Activated CD4-positive, alpha-beta T cell treated with anti-CD3 and anti-CD28 coated beads, Interleukin-2, amount 10 ng/mL, durations not matched to agents 24 days and 14 days (primary cell): Measurements from ENCODE around the gene SPATA18. TPM values are rescaled to one million over a fixed set of nuclear protein-coding genes. Genes with fewer than 3 reads are reported as not detected.

Experiments
- DNase-seq: peaks from one replicate; pipeline ENCODE4 v3.0.0; 2022
- H3K27ac Mint-ChIP-seq: one replicate; pipeline ENCODE4 v1.8.0; 2022; ENCODE audit warnings: mild to moderate bottlenecking, mixed read lengths
- H3K27me3 Mint-ChIP-seq: one replicate; pipeline ENCODE4 v1.8.0; 2022; ENCODE audit warnings: mixed read lengths
- H3K36me3 Mint-ChIP-seq: one replicate; pipeline ENCODE4 v1.8.0; 2022; ENCODE audit warnings: low read depth, mild to moderate bottlenecking, mixed read lengths
- H3K4me1 Mint-ChIP-seq: one replicate; pipeline ENCODE4 v1.8.0; 2021; ENCODE audit warnings: mixed read lengths
- H3K4me3 Mint-ChIP-seq: one replicate; pipeline ENCODE4 v1.8.0; 2022; ENCODE audit warnings: mild to moderate bottlenecking, moderate library complexity, mixed read lengths
- H3K9me3 Mint-ChIP-seq: one replicate; pipeline ENCODE4 v1.8.0; 2021; ENCODE audit warnings: mixed read lengths
- intact Hi-C: fragments of 100-400 bp; cut with micrococcal nuclease; formaldehyde crosslinking; loops from one replicate; pipeline ENCODE4 v1.15.1; 2023
- total RNA-seq: library from RNA; stranded (reverse); gene quantifications from 2 replicates; pipeline ENCODE4 v1.2.3, GENCODE V29; 2022

The SPATA18 gene
- total RNA-seq, 1 donor from 2014 or later = 0.07 TPM

DNA sequence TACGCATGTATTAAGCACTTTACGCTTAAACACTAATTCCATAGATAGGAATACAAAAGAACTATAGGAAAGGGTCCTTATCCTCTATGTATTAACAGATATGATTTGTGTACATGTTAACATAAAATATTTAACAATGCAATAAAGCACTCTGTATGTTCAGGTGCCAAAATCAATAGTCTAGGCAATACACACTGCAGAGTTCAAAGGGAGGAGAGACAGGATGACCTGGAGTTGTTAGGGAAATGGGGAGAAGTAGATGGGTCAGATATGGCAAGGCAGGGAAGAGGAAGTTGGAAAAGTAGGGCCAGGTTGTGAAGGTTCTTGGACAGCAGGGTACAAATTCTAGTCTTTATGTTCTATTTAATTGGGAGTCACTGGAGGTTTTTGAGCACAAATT, 15.9 kb upstream of the SPATA18 start:
- H3K27ac Mint-ChIP-seq = no peak overlapping the region
- H3K36me3 Mint-ChIP-seq = no peaks in the 10 kb centered on the region
- no peak overlapping the region for H3K4me3 Mint-ChIP-seq
- intact Hi-C loops = no loop called here
- H3K4me1 Mint-ChIP-seq = peaks cover 26% of the 10 kb centered on the region
- H3K27me3 Mint-ChIP-seq = peaks cover 11% of the 10 kb centered on the region
- DNase-seq = no peak
- H3K9me3 Mint-ChIP-seq = no peaks in the 10 kb centered on the region

GRCh38 chr4:52036886-52037530, 14.1 kb upstream of the SPATA18 start:
- no peak for DNase-seq
- intact Hi-C loops = no loop called here
- peak overlapping the region; percentile 85 for H3K4me3 Mint-ChIP-seq
- peaks cover 23% of the 10 kb centered on the region for H3K4me1 Mint-ChIP-seq
- H3K9me3 Mint-ChIP-seq = no peaks in the 10 kb centered on the region
- H3K36me3 Mint-ChIP-seq = no peaks in the 10 kb centered on the region
- peak overlapping the region; percentile 68 for H3K27ac Mint-ChIP-seq
- peaks cover 24% of the 10 kb centered on the region for H3K27me3 Mint-ChIP-seq

DNA sequence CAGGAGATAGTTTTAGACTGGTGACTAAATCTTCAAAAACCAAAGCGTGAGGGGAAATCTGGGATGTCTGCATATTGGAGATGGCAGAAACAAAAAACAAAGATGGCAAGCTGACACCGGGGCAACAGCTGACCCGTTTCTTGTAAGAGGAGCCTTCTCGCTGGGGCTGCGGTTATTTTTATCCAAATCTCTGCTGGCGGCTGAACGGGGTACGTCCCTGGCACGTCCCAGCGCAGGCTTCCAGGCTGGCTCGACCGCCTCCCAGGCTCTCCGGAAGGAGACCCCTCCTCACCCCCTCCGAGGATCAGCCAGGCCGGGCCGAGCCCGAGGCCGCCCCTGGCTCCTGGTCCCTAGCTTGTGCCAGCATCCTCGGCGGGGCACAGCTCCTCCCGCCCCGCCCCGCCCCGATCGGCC, 13.4 kb upstream of the SPATA18 start:
- Mint-ChIP-seq H3K36me3 (no peaks in the 10 kb centered on the region), H3K9me3 (no peaks in the 10 kb centered on the region), H3K27me3 (peaks cover 29% of the 10 kb centered on the region), H3K4me3 (peak overlapping the region; percentile 85), H3K27ac (peak overlapping the region; percentile 68), H3K4me1 (peaks cover 23% of the 10 kb centered on the region)
- DNase-seq = peak; percentile 71
- intact Hi-C loops = loop anchor here (2.0 kb wide), 1 partner anchor 195 kb away; the partner anchor contains the start of gene DCUN1D4

DNA sequence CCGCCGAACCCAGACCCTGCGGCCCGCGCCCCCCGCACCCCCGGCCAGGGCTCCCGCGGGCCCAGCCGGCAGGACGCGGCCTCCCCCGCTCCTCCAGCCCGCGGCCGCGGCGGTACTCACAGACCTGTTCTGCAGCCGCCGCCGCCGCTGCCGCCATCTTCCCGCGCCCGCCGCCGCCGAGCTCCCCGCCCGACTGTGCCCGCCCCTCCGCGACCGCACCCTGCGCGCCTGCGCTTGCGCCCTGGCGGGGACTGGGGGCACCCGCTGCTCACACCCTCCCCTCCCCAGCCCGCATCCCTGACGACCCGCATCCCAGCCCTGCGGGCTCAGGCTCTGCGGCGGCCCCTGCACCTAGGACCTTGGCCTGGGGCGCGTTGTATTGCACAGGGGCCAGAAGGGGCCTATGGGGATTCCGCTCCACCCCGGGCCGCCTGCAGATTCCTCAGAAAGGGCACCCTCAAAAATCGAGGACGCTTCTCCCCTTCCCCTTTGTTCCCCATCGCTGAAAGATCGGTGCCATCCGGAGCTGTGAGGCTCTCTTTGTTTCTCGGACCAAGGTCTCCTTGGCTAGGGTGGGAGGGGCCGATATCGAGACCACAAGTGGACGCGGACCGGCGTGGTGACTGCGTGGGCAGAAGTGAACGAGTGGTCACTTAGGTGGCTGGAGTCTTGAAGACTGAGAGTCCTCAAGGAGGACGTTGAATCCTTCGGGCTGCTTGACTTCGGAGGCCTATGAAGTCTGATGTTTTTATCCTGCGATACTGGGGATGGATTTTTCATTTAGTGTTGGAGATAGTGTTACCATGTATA, 12.8 kb upstream of the SPATA18 start, which contains the start of gene SGCB:
Gene SGCB (minus strand): TSS at position 197 of the 810 bp plus-strand sequence. CDS start 40 bp downstream, at position 157.
- intact Hi-C loops = loop anchor here (2.0 kb wide), 1 partner anchor 196 kb away; the partner anchor contains the start of gene DCUN1D4
- no peaks in the 10 kb centered on the region for H3K9me3 Mint-ChIP-seq
- DNase-seq = peak; percentile 93
- H3K36me3 Mint-ChIP-seq = no peaks in the 10 kb centered on the region
- H3K27me3 Mint-ChIP-seq = peaks cover 32% of the 10 kb centered on the region
- peaks cover 23% of the 10 kb centered on the region for H3K4me1 Mint-ChIP-seq
- peak within 1 kb of the TSS; percentile 85 for H3K4me3 Mint-ChIP-seq
- peak within 1 kb of the TSS; percentile 68 for H3K27ac Mint-ChIP-seq

DNA sequence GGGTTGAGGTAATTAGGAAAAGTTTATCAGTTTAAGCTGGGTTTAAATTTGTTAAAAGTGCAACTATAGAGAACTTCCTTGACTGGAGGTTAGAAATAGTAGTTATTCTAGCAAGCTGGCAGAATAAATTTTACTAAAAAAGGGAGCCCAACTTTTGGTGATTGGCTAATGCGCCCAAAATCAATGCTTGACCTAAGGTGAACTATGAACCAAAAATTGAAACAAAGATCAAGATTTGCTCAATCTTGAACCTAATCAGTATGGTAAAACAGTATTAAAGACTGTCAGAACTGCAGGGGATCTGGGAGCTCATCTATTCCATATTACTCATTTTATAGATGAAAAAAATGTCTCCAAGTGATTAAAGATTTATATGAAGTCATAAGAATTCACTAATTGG, 6.1 kb upstream of the SPATA18 start:
- no peak for DNase-seq
- peaks cover 3% of the 10 kb centered on the region for H3K9me3 Mint-ChIP-seq
- H3K4me1 Mint-ChIP-seq = no peaks in the 10 kb centered on the region
- peaks cover 50% of the 10 kb centered on the region for H3K27me3 Mint-ChIP-seq
- H3K4me3 Mint-ChIP-seq = no peak overlapping the region
- no peaks in the 10 kb centered on the region for H3K36me3 Mint-ChIP-seq
- intact Hi-C loops = no loop called here
- no peak overlapping the region for H3K27ac Mint-ChIP-seq

GRCh38 chr4:52049266-52049665, 1.8 kb upstream of the SPATA18 start:
- Mint-ChIP-seq H3K9me3 (peaks cover 3% of the 10 kb centered on the region), H3K27me3 (peaks cover 58% of the 10 kb centered on the region), H3K4me1 (peaks cover 6% of the 10 kb centered on the region), H3K27ac (no peak overlapping the region), H3K4me3 (no peak overlapping the region), H3K36me3 (no peaks in the 10 kb centered on the region)
- intact Hi-C loops = no loop called here
- DNase-seq = no peak

DNA sequence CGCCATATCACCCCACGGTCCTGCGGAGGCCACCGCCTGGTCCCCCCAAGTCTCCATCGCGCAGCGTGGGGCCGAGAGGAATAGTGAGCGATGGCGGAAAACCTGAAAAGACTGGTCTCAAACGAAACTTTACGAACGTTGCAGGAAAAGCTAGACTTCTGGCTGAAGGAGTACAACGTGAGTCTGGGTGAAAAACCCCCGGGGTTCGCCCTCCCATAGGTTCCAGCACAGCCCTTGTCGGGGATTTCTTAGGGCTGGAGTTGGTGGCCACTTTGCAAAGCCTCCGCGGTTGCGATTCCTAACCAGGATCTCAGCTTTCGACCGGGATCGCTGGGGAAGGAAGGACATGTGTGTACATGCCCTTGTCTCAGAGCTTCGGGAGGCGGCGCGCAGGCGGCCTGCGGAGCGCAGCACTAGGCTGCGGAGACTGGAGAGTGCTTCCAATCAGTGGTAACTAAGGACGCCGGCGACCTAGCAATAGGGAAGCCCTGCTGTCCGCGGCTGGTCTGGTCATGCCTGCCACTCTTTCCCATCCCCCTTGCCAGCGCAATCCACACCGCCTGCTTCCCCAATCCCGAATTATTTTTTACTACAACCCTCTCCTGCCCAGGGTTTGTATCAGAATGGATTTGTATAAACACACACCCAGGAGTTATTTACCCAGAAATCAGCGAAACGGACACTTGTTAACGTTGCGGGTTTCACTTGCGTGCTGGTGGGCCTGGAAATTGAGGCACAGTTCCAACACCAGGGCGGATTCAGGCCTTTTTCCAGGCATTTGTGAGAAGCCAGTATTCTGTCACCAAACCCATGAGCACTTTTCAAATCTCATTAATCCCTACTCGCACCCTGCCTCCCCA, 741 bp downstream of the SPATA18 start:
- H3K27ac Mint-ChIP-seq = no peak overlapping the region
- no peaks in the 10 kb centered on the region for H3K9me3 Mint-ChIP-seq
- peaks cover 6% of the 10 kb centered on the region for H3K4me1 Mint-ChIP-seq
- intact Hi-C loops = no loop called here
- no peak for DNase-seq
- H3K27me3 Mint-ChIP-seq = peaks cover 66% of the 10 kb centered on the region
- H3K4me3 Mint-ChIP-seq = peak overlapping the region; percentile 76
- no peaks in the 10 kb centered on the region for H3K36me3 Mint-ChIP-seq

DNA sequence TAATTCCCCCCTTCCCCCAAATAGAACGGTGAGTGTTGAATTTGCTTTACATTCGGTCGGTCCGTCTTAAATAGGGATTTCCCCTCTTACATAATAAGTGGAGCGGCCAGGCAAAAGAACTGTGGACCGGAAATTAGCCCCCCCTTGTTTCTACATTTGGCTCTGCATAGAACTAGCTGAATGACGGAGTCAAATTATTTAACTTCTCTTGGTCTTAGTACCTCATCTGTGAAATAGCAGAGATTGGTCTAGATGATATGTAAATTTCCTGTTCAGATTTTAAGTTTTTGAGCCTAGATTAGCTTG, 1.3 kb downstream of the SPATA18 start:
- Mint-ChIP-seq H3K36me3 (no peaks in the 10 kb centered on the region), H3K4me1 (peaks cover 6% of the 10 kb centered on the region), H3K27ac (no peak overlapping the region), H3K4me3 (peak overlapping the region; percentile 29), H3K9me3 (no peaks in the 10 kb centered on the region), H3K27me3 (peaks cover 65% of the 10 kb centered on the region)
- DNase-seq = no peak
- intact Hi-C loops = no loop called here

GRCh38 chr4:52054254-52054653, 3.1 kb downstream of the SPATA18 start:
- H3K36me3 Mint-ChIP-seq = no peaks in the 10 kb centered on the region
- peaks cover 56% of the 10 kb centered on the region for H3K27me3 Mint-ChIP-seq
- H3K27ac Mint-ChIP-seq = no peak overlapping the region
- peaks cover 6% of the 10 kb centered on the region for H3K4me1 Mint-ChIP-seq
- intact Hi-C loops = no loop called here
- H3K9me3 Mint-ChIP-seq = no peaks in the 10 kb centered on the region
- H3K4me3 Mint-ChIP-seq = no peak overlapping the region
- no peak for DNase-seq

GRCh38 chr4:52057196-52057595, 6.1 kb downstream of the SPATA18 start:
- Mint-ChIP-seq H3K36me3 (no peaks in the 10 kb centered on the region), H3K27ac (no peak overlapping the region), H3K9me3 (no peaks in the 10 kb centered on the region), H3K4me3 (no peak overlapping the region), H3K27me3 (peaks cover 44% of the 10 kb centered on the region), H3K4me1 (peaks cover 4% of the 10 kb centered on the region)
- intact Hi-C loops = no loop called here
- no peak for DNase-seq

DNA sequence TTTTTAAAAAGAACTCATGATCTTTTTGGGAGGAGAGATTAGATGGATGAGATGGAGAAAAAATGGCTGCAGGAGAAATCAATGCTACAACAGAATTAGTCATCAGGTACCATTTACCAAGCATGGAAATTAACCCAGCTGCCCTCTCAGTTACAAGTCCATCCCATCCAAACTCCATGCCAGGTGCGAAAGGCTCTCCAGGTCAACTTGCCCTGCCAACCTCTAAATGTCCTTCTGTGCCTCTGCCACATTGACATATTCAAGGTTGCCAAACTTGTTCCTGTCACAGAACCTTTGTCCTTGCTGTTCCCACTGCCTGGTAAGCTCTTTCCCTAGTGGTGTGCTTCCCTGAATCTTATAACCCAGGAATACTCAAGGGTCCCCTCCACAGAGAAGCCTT, 7.2 kb downstream of the SPATA18 start:
- intact Hi-C loops = no loop called here
- H3K27me3 Mint-ChIP-seq = peaks cover 37% of the 10 kb centered on the region

GRCh38 chr4:52059372-52059771, 8.3 kb downstream of the SPATA18 start:
- Mint-ChIP-seq H3K4me3 (no peak overlapping the region), H3K4me1 (no peaks in the 10 kb centered on the region), H3K9me3 (no peaks in the 10 kb centered on the region), H3K36me3 (no peaks in the 10 kb centered on the region), H3K27ac (no peak overlapping the region), H3K27me3 (peaks cover 26% of the 10 kb centered on the region)
- intact Hi-C loops = no loop called here
- no peak for DNase-seq

More for the DNA sequence above, 7.2 kb downstream of the SPATA18 start:
- Mint-ChIP-seq H3K36me3 (no peaks in the 10 kb centered on the region), H3K27ac (no peak overlapping the region), H3K4me1 (no peaks in the 10 kb centered on the region), H3K4me3 (no peak overlapping the region), H3K9me3 (no peaks in the 10 kb centered on the region)
- no peak for DNase-seq

DNA sequence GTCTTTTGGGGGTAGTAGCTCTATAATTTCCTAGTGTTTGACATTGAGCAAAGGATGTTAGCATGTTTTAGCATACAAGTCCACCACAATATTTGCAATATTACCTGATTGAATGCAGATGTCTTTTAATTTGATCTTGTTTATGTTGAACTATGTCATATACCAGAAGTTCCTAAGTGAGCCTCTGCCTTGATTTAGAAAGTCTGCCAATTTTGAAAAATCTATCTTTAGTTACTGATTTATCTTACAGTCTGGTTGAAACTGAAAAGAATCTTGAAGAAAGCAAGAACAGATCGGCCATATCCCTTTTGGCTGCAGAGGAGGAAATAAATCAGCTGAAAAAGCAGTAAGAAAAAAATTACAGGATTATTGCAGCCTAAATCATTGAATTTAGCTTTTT, 18.5 kb downstream of the SPATA18 start:
- no peak for DNase-seq
- Mint-ChIP-seq H3K27me3 (peaks cover 4% of the 10 kb centered on the region), H3K36me3 (no peaks in the 10 kb centered on the region), H3K27ac (no peak overlapping the region), H3K9me3 (no peaks in the 10 kb centered on the region), H3K4me3 (no peak overlapping the region), H3K4me1 (no peaks in the 10 kb centered on the region)
- intact Hi-C loops = no loop called here
